Activated CD8-positive, alpha-beta memory T cell treated with anti-CD3 and anti-CD28 coated beads for 48 hours (primary cell): ENCODE results near the gene MRPL41.
"Not testable (repeated sequence)": the region's sequence is repeated elsewhere in the genome, so short reads cannot be mapped to it uniquely, and the experiment has no call there.

Experiments used
- DNase-seq, 3 experiments: peaks; one replicate each; pipeline ENCODE4 v3.0.0-alpha.2; 2020; ENCODE audit warnings: low read depth in 2 of 3, low spot score in 2 of 3

MRPL41 gene

DNA sequence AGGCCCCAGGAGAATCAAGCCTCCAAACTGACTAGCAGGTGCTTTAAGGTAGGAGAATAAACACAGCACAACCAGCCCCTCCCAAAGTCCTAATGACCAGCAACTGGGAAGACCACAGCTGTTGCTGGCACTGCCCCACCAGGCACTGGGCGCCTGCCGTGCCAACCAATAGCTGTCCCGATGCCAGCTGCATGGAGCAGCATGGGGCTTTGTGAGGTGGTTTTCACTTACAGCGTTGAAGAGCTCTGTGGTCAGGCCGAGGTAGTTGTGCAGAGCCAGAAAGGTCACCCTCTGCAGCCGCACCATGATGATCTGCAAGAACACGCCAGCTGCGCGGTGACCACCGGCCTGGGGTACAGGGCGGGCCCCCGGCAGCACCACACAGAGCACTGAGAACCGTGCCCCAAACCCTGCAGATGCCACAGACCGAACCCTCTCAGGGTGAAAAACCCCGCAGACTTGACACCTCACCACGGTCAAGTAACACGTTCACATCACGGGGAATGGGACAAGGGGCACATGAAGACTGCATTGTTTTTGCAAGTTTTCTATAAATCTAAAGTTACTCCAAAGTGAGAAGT is 30.2 kb upstream of the MRPL41 start:
- no peak for DNase-seq

DNA sequence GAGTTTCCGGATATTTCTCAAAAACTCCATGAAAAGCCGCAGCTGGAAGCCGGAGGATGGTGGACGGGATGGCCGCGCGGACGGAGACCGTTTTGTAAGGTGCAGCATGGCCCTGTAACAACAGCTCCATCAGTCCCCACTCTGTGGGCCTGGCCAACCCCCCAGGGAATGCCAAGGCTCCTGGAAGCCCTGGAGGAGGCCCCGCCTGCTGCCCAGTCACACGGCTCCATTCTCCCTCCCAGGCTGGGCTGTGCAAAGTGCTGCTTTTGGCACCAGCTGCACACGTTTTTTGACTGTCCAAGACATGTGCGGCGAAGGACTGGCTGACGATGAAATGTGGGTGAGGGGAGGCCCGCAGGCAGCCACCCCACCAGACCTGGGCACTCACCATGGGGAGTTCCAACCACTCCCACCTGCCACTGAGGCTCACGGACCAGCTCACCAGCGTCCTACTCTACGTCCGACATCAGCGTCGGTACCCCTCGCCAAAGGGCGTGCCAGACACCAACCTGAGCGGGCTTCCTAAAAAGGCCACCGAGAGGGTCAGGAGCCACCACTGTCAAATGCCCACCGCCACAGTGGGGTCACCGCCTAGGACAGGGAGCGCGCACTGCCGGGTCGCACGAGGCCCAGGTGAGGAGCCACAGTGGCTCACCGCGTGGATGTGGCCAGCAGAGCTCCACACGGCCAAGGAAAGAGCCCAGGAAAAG is 28.8 kb upstream of the MRPL41 start:
- DNase-seq, result no peak

DNA sequence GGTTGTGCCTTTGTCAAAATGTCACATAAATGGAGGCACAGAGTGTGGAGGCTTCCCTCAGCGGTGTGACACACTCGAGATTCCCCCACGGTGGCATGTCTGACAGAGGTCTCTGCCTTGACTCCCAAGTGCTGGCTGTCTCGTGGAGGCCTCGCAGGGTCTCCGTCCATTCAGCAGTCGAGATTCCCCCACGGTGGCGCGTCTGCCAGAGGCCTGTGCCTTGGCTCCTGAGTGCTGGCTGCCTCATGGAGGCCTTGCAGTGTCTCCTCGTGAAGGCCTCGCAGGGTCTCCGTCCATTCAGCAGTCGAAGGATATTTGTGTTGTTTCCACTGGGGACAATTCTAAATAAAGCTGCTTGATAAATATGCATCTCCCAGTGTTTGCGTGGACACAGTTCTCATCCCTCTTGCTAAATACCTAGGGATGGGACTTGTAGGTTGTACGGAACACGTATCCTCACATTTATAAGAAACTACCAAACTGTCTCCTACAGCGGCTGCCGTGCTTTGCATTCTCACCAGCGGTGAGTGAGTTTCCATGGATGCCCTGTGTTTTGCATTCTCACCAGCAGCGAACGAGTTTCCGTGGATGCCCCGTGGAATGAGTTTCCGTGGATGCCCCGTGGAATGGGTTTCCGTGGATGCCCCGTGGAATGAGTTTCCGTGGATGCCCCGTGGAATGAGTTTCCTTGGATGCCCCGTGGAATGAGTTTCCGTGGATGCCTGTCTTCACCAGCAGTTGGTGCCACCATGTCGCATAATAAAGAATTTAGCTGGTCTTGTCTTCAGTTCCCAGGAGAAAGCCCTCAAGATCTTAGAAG is 27.3 kb upstream of the MRPL41 start:
- DNase-seq, result no peak

DNA sequence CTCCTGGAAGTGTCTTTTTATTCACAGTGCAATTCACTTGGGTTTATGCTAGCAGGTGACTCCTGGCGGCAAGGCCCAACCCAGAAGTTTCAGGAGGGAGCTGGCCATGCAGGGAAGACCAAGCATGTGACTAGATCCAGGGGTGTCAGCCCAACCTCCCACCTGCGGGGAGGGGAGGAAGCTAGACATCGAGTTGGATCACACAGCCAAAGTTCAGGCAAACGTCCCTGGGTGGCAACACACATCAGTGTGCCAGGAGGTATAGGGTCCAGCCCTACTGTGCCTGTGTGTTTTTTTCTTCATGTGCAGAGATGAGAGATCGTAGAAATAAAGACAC is 26.7 kb upstream of the MRPL41 start:
- no peak for DNase-seq

DNA sequence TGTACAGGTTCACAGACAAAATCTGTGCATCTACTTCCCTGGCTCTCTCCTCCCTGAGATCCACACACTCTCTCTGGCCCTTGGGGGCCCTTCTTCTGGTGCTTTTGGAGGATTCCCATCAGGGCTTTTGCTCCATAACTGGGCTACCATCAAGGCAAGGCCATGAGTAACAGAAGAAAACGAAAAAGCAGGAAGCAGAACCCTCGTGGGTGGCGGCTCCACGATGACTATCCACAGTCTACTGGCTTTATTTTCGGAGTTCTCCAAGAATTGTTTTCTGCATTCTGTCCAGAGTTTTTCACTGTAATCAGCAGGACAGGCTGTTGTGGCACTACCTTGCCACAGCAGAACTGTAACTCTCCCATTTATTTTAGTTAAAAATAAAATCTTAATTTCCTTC is 21.3 kb upstream of the MRPL41 start:
- DNase-seq, result no peak

DNA sequence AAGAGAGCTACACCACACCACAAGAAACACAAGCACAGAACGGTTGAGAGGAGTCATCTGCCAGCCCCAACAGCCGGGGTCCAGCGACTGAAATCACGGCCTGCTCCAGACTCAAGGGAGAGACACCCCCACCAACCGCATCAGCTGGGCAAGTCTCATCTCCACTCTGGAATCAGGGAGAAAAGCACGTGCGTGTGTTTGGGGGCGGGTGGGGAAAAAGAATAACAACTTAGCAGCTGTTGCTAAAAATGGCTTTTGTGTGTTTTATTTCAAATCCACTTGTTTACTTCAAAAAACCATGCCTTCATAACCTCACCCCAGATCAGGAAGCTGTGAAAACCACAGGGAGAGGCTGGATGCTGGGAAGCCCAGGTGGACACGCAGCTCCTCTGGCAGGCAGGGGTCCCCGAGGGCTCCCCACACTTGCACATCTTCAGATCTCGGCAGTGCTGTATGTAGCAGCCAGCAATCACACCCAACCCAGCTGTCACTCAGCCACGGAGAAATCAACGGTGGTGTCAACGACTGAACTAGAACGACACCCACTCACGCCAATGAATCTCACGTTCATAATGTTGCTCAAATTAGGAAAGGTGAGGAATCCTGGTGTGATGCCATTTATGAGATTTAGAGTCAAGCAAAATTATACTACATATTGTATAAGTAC is 20.4 kb upstream of the MRPL41 start:
- DNase-seq, result no peak

DNA sequence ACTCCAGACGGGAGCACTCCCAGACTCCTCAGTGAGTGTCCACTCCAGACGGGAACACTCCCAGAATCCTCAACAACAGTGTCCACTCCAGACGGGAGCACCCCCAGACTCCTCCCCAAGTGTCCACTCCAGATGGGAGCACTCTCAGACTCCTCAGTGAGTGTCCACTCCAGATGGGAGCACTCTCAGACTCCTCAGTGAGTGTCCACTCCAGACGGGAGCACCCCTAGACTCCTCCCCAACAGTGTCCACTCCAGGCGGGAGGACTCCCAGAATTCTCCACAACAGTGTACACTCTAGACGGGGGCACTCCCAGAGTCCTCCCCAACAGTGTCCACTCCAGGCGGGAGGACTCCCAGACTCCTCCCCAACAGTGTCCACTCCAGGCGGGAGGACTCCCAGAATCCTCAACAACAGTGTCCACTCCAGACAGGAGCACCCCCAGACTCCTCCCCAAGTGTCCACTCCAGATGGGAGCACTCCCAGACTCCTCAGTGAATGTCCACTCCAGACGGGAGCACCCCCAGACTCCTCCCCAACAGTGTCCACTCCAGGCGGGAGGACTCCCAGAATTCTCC is 18.7 kb upstream of the MRPL41 start:
- not testable (repeated sequence) for DNase-seq

DNA sequence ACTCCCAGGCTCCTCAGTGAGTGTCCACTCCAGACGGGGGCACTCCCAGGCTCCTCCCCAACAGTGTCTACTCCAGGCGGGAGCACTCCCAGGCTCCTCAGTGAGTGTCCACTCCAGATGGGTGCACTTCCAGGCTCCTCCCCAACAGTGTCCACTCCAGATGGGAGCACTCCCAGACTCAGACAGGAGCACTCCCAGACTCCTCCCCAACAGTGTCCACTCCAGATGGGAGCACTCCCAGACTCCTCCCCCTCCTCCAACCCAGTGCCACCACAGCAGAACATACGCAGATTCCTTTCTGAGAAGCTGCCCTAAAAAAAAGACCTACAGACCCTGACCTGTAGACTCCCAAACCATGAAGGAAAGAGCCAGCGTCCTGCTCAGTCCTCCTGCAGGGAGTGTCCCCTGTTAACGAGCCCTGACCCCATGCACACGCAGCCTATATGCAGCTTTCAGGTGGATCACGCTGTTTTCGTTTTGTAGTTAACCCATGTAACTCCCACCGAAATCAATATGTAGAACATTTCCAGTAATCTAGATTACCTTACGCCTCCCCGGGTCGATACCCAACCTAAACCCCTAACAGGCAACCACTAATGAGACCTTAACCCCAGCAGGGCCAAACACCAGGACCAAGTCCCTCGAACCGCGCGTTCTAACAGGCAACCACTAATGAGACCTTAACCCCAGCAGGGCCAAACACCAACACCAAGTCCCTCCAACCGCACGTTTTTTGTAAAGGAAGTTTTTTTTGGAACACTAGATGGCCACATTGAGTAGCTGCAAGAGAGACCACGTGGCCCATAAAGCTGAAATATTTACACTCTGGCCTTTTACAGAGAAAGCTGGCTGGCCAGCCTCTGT is 17.2 kb upstream of the MRPL41 start:
- no peak for DNase-seq

DNA sequence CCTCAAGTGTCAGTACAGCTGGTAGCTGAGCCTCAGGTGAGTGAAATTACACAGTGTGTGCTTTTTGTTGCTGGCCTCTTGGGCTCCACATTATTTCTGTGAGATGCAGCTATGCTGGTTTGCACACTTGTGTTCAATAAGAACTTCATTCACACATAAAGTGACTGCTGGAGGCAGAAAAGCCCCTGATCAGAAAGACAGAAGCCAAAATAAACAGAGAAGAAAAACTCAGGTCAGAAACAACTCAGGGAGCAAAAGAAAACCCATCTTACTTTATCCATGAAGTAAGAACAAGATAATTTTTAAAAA is 16.6 kb upstream of the MRPL41 start:
- no peak for DNase-seq

DNA sequence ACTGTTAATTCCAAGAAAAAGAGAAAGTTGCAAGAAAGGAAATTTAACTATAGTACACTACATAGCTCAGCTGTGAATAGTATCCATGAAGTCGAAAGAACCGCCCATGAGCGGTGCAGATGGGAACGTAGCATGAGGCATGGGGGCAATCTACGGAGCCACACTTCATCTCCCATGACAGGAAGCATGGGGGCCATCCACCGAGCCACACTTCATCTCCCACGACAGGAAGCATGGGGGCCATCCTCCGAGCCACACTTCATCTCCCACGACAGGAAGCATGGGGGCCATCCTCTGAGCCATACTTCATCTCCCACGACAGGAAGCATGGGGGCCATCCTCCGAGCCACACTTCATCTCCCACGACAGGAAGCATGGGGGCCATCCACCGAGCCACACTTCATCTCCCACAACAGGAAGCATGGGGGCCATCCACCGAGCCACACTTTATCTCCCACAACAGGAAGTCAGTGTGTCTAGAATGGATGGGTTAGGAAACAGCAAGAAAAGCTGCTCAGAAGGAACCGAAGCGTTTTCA is 15.0 kb upstream of the MRPL41 start:
- DNase-seq, result not testable (repeated sequence)

DNA sequence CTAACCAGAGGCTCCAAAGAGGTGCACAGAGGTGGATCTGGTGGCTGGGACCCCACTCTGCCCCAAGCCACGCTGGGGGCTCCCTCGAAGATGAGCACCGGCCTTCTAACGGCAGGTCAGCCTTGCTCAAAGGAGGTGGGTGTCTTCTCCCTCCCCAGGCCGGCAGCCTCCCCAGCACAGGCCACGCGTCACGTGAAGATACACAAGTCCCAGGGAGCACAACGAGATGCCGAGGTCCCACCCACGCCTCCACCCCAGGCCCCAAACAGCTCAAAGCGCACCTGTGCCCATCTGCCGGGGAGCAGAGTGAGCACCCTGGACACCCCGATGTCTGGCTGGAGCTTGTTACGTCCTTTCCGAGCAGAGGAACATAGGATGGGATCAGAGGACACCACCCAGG is 13.6 kb upstream of the MRPL41 start:
- no peak for DNase-seq

DNA sequence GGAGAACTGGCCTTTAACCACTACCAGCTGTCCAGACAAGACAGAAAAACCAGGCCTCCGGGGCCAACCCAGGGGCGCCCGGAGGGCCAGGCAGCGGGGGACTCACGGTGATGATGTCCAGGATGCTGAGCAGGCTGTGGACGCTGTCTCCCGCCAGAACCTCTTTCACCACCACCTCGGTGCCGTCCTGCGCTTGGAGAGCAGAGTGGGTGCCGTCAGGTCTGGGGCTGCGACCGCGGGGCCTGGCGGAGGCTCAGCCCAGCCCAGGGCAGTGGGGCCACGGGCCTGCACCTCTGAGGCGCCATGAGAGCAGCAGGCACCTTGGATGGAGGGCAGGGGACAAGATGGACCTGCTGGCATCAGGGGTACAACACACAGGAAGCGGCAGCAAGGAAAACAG is 11.1 kb upstream of the MRPL41 start:
- DNase-seq, result no peak

DNA sequence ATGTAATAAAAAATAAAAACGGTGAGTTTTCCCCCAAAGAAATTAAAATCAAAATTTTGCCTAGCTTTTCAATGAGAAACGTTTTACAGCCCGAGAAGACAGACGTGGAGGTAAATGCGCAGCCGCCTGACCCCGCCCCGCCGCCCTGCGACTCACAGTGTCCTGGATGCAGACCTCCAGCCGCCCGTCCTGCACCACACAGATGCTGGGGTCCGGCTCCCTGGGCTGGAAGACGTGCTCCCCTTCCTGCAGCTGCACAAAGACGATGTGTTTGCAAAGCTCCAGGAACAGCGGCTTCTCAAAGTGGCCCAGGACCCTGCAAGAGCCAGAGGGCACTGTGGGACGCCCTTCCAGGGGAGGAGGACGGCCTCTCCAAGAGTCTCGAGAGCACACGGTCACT is 9.2 kb upstream of the MRPL41 start:
- no peak for DNase-seq

DNA sequence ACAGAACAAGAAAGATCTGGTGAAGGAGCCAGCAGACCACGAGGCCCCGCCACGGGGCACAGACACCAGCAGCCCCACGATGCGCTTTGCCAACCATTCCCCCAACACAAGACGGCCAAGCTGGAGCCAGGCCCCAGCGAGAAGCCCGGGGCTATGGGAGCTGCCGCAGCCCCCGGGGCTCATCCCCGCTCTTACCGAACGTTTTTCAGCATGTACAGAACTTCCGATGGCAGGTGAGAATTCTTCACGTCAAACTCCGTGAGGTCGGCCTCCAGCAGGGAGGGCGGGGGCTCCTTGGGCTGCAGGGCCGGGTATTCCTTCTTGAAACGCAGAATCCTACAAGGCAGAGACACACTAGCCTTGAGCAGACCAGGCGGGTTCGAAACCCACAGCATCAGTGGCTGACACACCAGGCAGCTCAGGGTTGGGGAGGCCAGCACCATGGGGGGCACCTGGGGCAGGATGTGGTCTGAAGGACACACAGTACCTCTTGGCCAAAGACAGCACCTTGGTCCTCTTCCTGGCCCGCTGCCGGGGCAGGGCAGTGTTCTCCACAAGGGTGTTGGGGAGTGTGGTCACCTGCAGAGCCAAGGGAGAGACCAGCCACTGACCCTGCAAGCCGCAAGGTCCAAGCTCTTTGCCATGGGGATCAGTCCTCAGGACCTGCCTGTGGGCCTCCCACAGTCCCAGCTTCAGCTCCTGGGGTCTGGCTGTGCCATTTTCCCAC is 8.3 kb upstream of the MRPL41 start:
- no peak for DNase-seq

DNA sequence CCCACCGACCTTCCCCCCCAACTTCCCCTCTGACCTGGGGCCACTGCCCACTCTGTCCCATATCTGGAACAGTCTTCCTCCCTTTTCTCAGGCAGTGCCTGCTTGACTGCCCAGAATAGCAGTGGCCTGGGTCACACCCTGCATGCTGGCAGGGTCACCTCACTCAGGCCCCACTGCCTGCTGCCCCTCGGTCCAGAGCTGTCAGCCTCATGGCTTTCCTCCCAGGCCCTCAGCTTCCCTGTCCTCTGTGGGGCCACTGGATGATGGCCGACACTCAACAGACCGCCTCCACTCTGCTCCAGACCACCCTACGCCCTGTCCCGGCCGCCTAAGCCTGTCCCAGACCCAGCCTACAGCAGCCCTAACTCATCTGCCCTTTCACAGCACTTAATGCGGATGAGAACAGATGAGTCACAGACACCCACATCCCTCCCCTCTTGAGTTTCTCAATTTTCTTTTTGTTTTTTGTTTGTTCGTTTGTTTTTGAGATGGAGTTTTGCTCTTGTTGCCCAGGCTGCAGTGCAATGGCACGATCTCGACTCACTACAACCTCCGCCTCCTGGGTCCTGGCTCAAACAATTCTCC is 7.4 kb upstream of the MRPL41 start:
- no peak for DNase-seq

DNA sequence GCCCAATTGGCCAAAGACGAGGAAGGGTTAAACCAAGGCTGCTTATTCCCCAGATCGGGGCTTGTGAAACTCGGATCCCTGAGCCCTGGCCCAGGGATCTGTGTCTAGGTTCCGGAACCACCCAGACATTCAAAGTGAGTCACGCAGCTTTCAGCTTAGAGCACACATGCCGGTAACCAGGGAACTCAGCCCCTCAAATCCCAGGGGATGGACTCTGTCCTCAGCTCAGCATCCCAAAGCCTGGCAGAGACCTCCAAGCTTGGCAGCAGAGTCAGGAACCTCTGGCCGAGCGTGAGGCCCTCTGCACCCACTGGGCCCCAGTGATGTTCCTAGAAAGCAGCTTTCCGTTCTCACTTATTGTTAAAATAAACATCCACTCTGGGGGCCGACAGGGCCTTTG is 6.6 kb upstream of the MRPL41 start:
- DNase-seq, result no peak

DNA sequence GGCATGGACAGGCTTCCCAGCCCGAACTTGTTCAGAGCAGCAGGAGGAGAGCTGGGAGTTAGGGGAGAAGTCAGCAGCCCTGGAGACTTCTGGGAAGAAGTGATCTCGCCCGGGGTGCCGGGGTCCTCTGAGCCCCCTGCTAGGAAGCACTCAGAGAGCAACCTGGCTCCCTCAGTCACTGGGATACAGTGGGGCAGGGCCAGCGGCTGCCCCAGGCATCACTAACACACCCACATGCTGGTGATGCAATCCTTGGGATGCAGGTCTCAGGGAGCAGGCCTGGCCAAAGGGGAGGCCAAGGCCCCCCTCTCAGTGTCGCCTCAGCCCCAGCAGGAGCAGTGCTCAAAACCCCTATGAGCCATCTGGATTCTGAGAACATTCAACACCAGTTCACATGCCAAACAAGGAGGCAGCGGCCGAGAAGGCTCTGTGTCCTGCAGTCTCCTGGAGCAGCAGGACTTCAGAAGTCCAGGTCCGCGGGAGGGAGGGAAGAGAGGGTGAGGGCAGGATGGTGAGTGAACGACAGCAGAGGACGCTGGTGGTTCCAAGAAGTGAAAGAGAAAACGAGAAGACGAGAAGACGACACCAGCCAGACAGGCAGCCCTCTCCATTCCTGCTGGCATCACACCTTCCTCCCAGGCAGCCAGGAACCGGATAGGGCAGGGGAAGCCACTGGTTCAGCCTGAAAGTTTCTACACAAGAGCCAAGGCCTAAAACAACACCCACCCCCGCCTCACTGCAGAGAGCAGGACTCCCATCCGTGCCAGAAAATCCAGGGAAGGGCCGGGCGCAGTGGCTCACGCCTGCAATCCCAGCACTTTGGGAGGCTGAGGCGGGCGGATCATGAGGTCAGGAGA is 3.8 kb upstream of the MRPL41 start:
- no peak for DNase-seq

DNA sequence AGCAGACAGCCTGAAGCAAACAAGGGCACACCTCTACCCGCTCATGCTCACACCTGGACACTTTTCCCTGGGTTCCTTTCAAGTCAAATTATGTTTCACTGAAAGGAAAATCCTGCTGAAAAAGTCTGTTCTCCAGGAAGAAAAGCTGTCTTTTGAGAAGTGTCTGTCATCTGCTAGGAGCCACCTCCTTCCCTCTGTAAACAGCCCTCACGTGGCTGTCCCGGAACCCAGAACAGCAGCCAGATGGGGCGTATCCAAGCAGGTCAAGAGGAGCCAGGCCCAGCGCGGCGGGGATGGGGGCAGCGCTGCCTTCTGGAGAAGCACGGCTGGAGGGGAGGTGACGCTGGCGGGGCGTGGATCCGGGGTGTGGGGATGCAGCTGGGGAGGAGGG is 1.5 kb upstream of the MRPL41 start, which contains the start of gene PNPLA7:
Gene PNPLA7 (minus strand): TSS at position 172 of the 391 bp plus-strand sequence. CDS start 205 bp downstream, outside the sequence.
- no peak for DNase-seq

DNA sequence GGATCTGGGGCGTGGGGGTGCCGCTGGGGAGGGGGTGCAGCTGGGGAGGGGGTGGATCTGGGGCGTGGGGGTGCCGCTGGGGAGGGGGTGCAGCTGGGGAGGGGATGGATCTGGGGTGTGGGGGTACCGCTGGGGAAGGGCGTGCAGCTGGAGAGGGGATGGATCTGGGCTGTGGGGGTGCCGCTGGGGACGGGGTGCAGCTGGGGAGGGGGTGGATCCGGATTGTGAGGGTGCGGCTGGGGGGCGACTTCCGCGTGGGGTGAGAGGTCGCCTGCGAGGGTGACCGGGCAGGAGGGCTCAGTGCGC is 768 bp upstream of the MRPL41 start:
- not testable (repeated sequence) for DNase-seq
